ENCODE results near the gene TOM1L2.

TOM1L2 gene

GRCh38 chr17:17834974-17835373 is 137.2 kb downstream of the TOM1L2 start:
- Histone ChIP-seq H3K79me2 (ENCODE audit: control insufficient read depth, insufficient read depth, low read length) (peaks cover 50% of the 10 kb centered on the region), H3K23ac (ENCODE audit: low read length) (no peak overlapping the region), H3K4me1 (ENCODE audit: control insufficient read depth, low read depth, low read length) (peaks cover 26% of the 10 kb centered on the region), H3K36me3 (ENCODE audit: control insufficient read depth, insufficient read depth, low read length) (no peaks in the 10 kb centered on the region), H2AK5ac (ENCODE audit: low read length) (peak overlapping the region; percentile 78), H4K5ac (ENCODE audit: low read length) (no peak overlapping the region), H4K8ac (ENCODE audit: low read depth, low read length) (no peak overlapping the region), H2BK15ac (replicated peaks; ENCODE audit: low read depth) (no peak overlapping the region), H3K4me2 (ENCODE audit: low read length) (peak overlapping the region; percentile 26), H3K4me3 (ENCODE audit: low read length) (no peak overlapping the region), H3K18ac (ENCODE audit: low read length) (no peak overlapping the region), H3K4ac (ENCODE audit: low read depth, low read length) (no peak overlapping the region), H3K27ac (ENCODE audit: low read depth, low read length) (no peak overlapping the region), H3K56ac (ENCODE audit: low read length) (peak overlapping the region; percentile 84), H3K27me3 (ENCODE audit: insufficient read depth, low read length, poor library complexity) (no peaks in the 10 kb centered on the region), H3K79me1 (ENCODE audit: low read length) (peaks cover 27% of the 10 kb centered on the region), H2BK5ac (ENCODE audit: low read length) (no peak overlapping the region), H2BK120ac (ENCODE audit: low read depth, low read length) (no peak overlapping the region), H3K9ac (ENCODE audit: low read length) (peak overlapping the region; percentile 67)
- no peak for DNase-seq
- no CpG with 5 or more reads among the region's 4 CpGs for WGBS (ENCODE audit: extremely low coverage, insufficient coverage, low lambda C conversion rate)

DNA sequence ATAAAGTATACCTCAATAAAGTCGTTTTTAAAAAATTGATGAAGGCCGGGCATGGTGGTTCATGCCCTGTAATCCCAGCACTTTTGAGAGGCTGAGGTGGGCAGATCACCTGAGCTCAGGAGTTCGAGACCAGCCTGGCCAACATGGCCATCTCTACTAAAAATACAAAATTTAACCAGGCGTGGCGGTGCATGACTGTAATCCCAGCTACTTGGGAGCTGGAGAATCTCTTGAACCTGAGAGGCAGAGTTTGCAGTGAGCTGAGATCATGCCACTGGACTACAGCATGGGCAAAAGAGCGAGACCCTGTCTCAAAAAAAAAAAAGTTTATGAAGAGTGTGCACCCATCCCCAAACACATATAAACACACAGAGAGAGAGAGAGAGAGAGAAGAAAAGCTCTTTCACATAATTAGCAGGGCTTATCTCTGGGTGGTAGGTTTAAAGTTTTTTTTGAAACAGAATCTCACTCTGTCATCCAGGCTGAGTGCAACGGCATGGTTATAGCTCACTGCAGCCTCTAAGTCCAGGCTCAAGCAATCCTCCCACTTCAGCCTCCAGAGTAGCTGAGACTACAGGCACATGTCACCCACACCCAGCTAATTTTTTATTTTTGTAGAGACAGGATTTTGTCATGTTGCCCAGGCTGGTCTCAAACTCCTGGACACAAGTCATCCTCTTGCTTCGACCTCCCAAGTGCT is 138.4 kb downstream of the TOM1L2 start:
- Histone ChIP-seq H3K36me3 (ENCODE audit: control insufficient read depth, insufficient read depth, low read length) (no peaks in the 10 kb centered on the region), H3K56ac (ENCODE audit: low read length) (no peak overlapping the region), H2BK5ac (ENCODE audit: low read length) (no peak overlapping the region), H2AK5ac (ENCODE audit: low read length) (no peak overlapping the region), H3K18ac (ENCODE audit: low read length) (no peak overlapping the region), H3K4me3 (ENCODE audit: low read length) (no peak overlapping the region), H4K8ac (ENCODE audit: low read depth, low read length) (no peak overlapping the region), H3K79me1 (ENCODE audit: low read length) (peaks cover 31% of the 10 kb centered on the region), H3K4ac (ENCODE audit: low read depth, low read length) (no peak overlapping the region), H3K23ac (ENCODE audit: low read length) (no peak overlapping the region), H3K27me3 (ENCODE audit: insufficient read depth, low read length, poor library complexity) (no peaks in the 10 kb centered on the region), H2BK120ac (ENCODE audit: low read depth, low read length) (no peak overlapping the region), H3K27ac (ENCODE audit: low read depth, low read length) (no peak overlapping the region), H3K4me1 (ENCODE audit: control insufficient read depth, low read depth, low read length) (peaks cover 22% of the 10 kb centered on the region), H3K9ac (ENCODE audit: low read length) (no peak overlapping the region), H3K4me2 (ENCODE audit: low read length) (no peak overlapping the region), H2BK15ac (replicated peaks; ENCODE audit: low read depth) (no peak overlapping the region), H3K79me2 (ENCODE audit: control insufficient read depth, insufficient read depth, low read length) (peaks cover 58% of the 10 kb centered on the region), H4K5ac (ENCODE audit: low read length) (no peak overlapping the region)
- no peak for DNase-seq
- WGBS (ENCODE audit: extremely low coverage, insufficient coverage, low lambda C conversion rate), result no CpG with 5 or more reads among the region's 8 CpGs

DNA sequence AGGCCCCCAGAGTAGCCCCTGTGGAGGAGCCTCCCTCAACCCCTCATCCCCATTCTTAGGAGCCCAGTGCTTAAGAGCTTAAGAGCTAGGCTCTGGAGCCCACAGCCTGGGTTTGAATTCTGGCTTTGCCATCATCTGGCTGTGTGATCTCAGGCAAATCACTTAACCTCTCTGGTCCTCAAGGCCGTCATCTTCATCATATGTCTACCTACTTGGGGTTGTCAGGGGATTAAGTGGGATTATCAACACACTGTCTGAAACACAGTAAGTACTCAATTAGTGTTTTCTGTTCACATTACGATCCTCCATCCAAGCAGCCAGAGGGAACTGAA is 140.2 kb downstream of the TOM1L2 start:
- Histone ChIP-seq H2AK5ac (ENCODE audit: low read length) (no peak overlapping the region), H3K36me3 (ENCODE audit: control insufficient read depth, insufficient read depth, low read length) (no peaks in the 10 kb centered on the region), H3K79me1 (ENCODE audit: low read length) (peaks cover 37% of the 10 kb centered on the region), H3K4me2 (ENCODE audit: low read length) (no peak overlapping the region), H3K9ac (ENCODE audit: low read length) (no peak overlapping the region), H3K4ac (ENCODE audit: low read depth, low read length) (no peak overlapping the region), H2BK120ac (ENCODE audit: low read depth, low read length) (no peak overlapping the region), H3K4me1 (ENCODE audit: control insufficient read depth, low read depth, low read length) (peaks cover 10% of the 10 kb centered on the region), H3K4me3 (ENCODE audit: low read length) (no peak overlapping the region), H2BK15ac (replicated peaks; ENCODE audit: low read depth) (no peak overlapping the region), H4K5ac (ENCODE audit: low read length) (no peak overlapping the region), H3K18ac (ENCODE audit: low read length) (no peak overlapping the region), H3K23ac (ENCODE audit: low read length) (no peak overlapping the region), H3K27me3 (ENCODE audit: insufficient read depth, low read length, poor library complexity) (no peaks in the 10 kb centered on the region), H4K8ac (ENCODE audit: low read depth, low read length) (no peak overlapping the region), H3K27ac (ENCODE audit: low read depth, low read length) (no peak overlapping the region), H3K56ac (ENCODE audit: low read length) (no peak overlapping the region), H3K79me2 (ENCODE audit: control insufficient read depth, insufficient read depth, low read length) (peaks cover 65% of the 10 kb centered on the region), H2BK5ac (ENCODE audit: low read length) (no peak overlapping the region)
- no peak for DNase-seq
- WGBS (ENCODE audit: extremely low coverage, insufficient coverage, low lambda C conversion rate), result no CpG with 5 or more reads among the region's 2 CpGs

DNA sequence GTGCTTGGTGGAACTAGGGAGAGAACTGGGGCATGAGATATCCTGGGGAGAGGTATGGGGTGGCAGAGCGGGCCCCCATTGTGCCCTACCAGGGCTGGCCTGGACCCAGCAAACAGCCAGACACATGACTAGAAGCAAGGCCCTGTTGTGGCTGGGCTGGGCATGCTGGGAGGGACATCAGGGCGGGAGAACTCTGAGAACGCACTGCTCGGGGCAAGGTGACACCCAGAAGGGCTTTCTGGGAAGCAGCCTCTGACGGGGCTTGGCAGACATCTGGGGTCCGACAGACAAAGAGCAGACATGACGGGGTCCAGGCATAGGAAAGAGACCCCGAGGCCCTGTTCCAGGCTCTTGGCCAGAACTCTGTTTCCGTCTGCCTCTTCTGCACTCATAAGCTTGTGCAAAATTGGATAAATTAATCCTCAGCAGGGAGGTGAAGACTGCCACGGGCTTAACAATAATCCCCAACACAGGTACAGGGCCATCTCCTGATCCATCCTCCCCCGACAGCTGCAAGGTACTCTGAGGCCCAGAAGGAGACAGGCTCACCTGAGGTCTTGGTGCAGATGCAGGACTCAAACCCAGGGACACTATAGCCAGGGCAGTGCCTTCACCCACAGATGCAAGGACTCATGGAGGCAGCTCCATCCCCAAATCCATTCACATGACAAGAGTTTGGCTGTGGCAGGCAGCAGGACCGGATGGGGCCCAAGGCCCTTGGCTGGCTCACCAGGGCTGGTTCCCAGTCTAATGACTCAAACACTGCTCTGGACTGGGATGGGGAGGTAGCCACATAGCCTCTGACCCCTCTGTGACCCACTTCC is 140.8 kb downstream of the TOM1L2 start:
- H3K36me3 ChIP-seq (ENCODE audit: control insufficient read depth, insufficient read depth, low read length), result no peaks in the 10 kb centered on the region
- no peak overlapping the region for H3K27ac ChIP-seq (ENCODE audit: low read depth, low read length)
- H3K23ac ChIP-seq (ENCODE audit: low read length), result no peak overlapping the region
- H3K4me2 ChIP-seq (ENCODE audit: low read length), result no peak overlapping the region
- H3K4ac ChIP-seq (ENCODE audit: low read depth, low read length), result no peak overlapping the region
- H3K4me1 ChIP-seq (ENCODE audit: control insufficient read depth, low read depth, low read length), result peaks cover 10% of the 10 kb centered on the region
- no peak overlapping the region for H3K56ac ChIP-seq (ENCODE audit: low read length)
- H3K9ac ChIP-seq (ENCODE audit: low read length), result no peak overlapping the region
- no peak overlapping the region for H4K5ac ChIP-seq (ENCODE audit: low read length)
- no peak for DNase-seq
- H2AK5ac ChIP-seq (ENCODE audit: low read length), result no peak overlapping the region
- peaks cover 39% of the 10 kb centered on the region for H3K79me1 ChIP-seq (ENCODE audit: low read length)
- peaks cover 68% of the 10 kb centered on the region for H3K79me2 ChIP-seq (ENCODE audit: control insufficient read depth, insufficient read depth, low read length)
- no peak overlapping the region for H2BK5ac ChIP-seq (ENCODE audit: low read length)
- no peak overlapping the region for H3K18ac ChIP-seq (ENCODE audit: low read length)
- no peak overlapping the region for H3K4me3 ChIP-seq (ENCODE audit: low read length)
- WGBS (ENCODE audit: extremely low coverage, insufficient coverage, low lambda C conversion rate), result no CpG with 5 or more reads among the region's 12 CpGs
- H4K8ac ChIP-seq (ENCODE audit: low read depth, low read length), result no peak overlapping the region
- H3K27me3 ChIP-seq (ENCODE audit: insufficient read depth, low read length, poor library complexity), result no peaks in the 10 kb centered on the region
- H2BK120ac ChIP-seq (ENCODE audit: low read depth, low read length), result no peak overlapping the region
- H2BK15ac ChIP-seq (replicated peaks; ENCODE audit: low read depth), result no peak overlapping the region

GRCh38 chr17:17830740-17831207 is 141.4 kb downstream of the TOM1L2 start:
- H3K27ac ChIP-seq (ENCODE audit: low read depth, low read length), result no peak overlapping the region
- no CpG with 5 or more reads among the region's 6 CpGs for WGBS (ENCODE audit: extremely low coverage, insufficient coverage, low lambda C conversion rate)
- no peak for DNase-seq
- no peak overlapping the region for H2BK5ac ChIP-seq (ENCODE audit: low read length)
- H3K4me1 ChIP-seq (ENCODE audit: control insufficient read depth, low read depth, low read length), result peaks cover 10% of the 10 kb centered on the region
- H3K36me3 ChIP-seq (ENCODE audit: control insufficient read depth, insufficient read depth, low read length), result no peaks in the 10 kb centered on the region
- H3K9ac ChIP-seq (ENCODE audit: low read length), result no peak overlapping the region
- no peak overlapping the region for H3K18ac ChIP-seq (ENCODE audit: low read length)
- no peak overlapping the region for H3K56ac ChIP-seq (ENCODE audit: low read length)
- no peak overlapping the region for H3K23ac ChIP-seq (ENCODE audit: low read length)
- H3K27me3 ChIP-seq (ENCODE audit: insufficient read depth, low read length, poor library complexity), result no peaks in the 10 kb centered on the region
- H2BK15ac ChIP-seq (replicated peaks; ENCODE audit: low read depth), result no peak overlapping the region
- H2AK5ac ChIP-seq (ENCODE audit: low read length), result no peak overlapping the region
- H4K8ac ChIP-seq (ENCODE audit: low read depth, low read length), result no peak overlapping the region
- no peak overlapping the region for H3K4me2 ChIP-seq (ENCODE audit: low read length)
- peaks cover 41% of the 10 kb centered on the region for H3K79me1 ChIP-seq (ENCODE audit: low read length)
- no peak overlapping the region for H3K4ac ChIP-seq (ENCODE audit: low read depth, low read length)
- peaks cover 71% of the 10 kb centered on the region for H3K79me2 ChIP-seq (ENCODE audit: control insufficient read depth, insufficient read depth, low read length)
- H3K4me3 ChIP-seq (ENCODE audit: low read length), result no peak overlapping the region
- H2BK120ac ChIP-seq (ENCODE audit: low read depth, low read length), result no peak overlapping the region
- no peak overlapping the region for H4K5ac ChIP-seq (ENCODE audit: low read length)
